Measurements from ENCODE around the gene EFNA1.
"Not testable (repeated sequence)": the region's sequence is repeated elsewhere in the genome, so short reads cannot be mapped to it uniquely, and the experiment has no call there.

The EFNA1 gene

DNA sequence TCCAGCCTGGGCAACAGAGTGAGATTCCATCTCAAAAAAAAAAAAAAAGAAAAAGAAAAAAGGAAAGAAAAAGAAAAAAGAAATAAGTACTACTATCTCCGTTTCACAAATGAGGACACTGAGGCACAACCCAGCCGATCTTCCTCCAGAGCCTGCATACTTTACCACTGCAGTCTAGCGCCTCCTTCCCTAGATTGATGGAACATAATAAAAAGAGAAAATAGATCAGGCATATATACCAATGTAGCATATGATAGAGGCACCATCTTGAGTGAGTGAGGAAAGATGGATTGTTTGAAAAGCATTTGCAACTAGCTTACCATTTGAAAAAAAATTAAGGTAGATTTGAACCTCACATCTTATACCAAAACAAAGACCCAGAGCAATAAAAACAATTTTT is 17.8 kb downstream of the EFNA1 start:
- no peak for DNase-seq
- H3K9me3 ChIP-seq: no peaks in the 10 kb centered on the region
- TF ChIP-seq, protein P1, sequence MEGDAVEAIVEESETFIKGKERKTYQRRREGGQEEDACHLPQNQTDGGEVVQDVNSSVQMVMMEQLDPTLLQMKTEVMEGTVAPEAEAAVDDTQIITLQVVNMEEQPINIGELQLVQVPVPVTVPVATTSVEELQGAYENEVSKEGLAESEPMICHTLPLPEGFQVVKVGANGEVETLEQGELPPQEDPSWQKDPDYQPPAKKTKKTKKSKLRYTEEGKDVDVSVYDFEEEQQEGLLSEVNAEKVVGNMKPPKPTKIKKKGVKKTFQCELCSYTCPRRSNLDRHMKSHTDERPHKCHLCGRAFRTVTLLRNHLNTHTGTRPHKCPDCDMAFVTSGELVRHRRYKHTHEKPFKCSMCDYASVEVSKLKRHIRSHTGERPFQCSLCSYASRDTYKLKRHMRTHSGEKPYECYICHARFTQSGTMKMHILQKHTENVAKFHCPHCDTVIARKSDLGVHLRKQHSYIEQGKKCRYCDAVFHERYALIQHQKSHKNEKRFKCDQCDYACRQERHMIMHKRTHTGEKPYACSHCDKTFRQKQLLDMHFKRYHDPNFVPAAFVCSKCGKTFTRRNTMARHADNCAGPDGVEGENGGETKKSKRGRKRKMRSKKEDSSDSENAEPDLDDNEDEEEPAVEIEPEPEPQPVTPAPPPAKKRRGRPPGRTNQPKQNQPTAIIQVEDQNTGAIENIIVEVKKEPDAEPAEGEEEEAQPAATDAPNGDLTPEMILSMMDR (IDR thresholded peaks at IDR 0.05; ENCODE audit: low read depth, low read length): no peak; the same call in 1 of the 2 replicates
- no peaks in the 10 kb centered on the region for H3K4me1 ChIP-seq
- no peak overlapping the region for H3K4me3 ChIP-seq (ENCODE audit: low read depth, low read length)
- peaks cover 5% of the 10 kb centered on the region; the same call in 1 of the 2 replicates for H3K27me3 ChIP-seq
- H3K36me3 ChIP-seq: no peaks in the 10 kb centered on the region

DNA sequence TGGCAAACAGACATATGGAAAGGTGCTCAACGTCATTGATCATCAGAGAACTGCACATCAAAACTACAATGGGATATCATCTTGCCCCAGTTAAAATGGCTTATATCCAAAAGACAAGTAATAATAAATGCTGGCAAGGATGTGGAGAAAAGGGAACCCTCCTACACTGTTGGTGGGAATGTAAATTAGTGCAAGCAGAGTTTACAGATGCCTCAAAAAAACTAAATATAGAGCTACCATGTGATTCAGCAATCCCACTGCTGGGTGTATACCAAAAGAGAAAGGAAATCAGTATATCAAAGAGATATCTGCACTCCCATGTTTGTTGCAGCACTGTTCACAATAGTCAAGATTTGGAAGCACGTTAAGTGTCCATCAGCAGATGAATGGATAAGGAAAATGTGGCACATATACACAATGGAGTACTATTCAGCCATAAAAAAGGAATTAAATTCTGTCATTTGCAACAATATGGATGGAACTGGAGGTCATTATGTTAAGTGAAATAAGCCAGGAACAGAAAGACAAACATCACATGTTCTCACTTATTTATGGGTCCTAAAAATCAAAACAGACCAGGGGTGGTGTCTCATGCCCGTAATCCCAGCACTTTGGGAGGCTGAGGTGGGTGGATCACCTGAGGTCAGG is 28.4 kb downstream of the EFNA1 start:
- not testable (repeated sequence) for H3K36me3 ChIP-seq; H3K27me3 ChIP-seq; H3K9me3 ChIP-seq; H3K4me3 ChIP-seq (ENCODE audit: low read depth, low read length); H3K4me1 ChIP-seq; DNase-seq

DNA sequence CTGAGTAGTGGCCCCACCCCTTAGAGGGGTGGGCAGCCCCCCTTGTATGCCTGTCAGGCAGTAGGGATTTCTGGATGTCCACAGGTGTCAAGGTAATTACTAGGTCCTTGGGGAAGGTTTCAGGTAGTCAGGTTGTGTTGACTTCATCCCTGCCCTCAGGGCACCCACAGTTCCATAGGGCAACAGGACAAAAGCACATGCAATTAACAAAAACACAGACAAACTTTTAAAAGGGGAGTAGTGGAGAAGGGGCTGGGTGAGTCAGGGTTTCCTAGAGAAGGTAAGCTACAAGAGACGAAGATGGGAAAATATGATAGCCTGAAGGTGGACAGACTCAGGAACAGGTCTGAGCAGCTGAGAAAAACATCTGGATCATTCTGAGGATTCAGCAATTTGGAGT is 31.3 kb downstream of the EFNA1 start:
- H3K36me3 ChIP-seq: no peaks in the 10 kb centered on the region
- 0 out of 2 replicates have a peak, but pooled peaks cover 4% of the 10 kb centered on the region for H3K9me3 ChIP-seq
- no peak overlapping the region for H3K4me3 ChIP-seq (ENCODE audit: low read depth, low read length)
- H3K4me1 ChIP-seq: no peaks in the 10 kb centered on the region
- TF ChIP-seq, protein P1 (IDR thresholded peaks at IDR 0.05; ENCODE audit: low read depth, low read length): no peak
- no peaks in the 10 kb centered on the region; the same call in 1 of the 2 replicates for H3K27me3 ChIP-seq
- DNase-seq: no peak

DNA sequence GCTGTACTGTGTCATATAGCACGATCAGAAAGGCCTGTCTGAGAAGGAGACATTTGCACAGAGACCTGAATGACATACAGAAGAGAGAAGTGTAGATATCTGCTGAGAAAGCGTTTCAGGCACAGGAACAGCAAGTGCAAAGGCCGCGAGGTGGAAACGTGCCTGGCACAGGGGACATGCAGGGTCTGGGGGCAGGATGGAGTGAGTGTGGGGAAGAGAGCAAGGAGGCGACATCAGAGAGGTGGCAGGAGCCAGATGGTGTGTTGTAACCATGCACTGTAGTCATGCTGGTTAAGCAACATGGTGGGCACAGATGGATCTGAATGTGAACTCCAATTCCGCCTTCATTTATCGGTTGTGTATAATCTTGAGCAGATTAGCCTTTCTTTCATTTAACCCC is 32.5 kb downstream of the EFNA1 start:
- H3K4me3 ChIP-seq (ENCODE audit: low read depth, low read length): no peak overlapping the region
- no peaks in the 10 kb centered on the region for H3K36me3 ChIP-seq
- H3K9me3 ChIP-seq: 0 out of 2 replicates have a peak, but pooled peaks cover 4% of the 10 kb centered on the region
- H3K4me1 ChIP-seq: no peaks in the 10 kb centered on the region
- DNase-seq: no peak
- TF ChIP-seq, protein P1 (IDR thresholded peaks at IDR 0.05; ENCODE audit: low read depth, low read length): no peak
- H3K27me3 ChIP-seq: no peaks in the 10 kb centered on the region

DNA sequence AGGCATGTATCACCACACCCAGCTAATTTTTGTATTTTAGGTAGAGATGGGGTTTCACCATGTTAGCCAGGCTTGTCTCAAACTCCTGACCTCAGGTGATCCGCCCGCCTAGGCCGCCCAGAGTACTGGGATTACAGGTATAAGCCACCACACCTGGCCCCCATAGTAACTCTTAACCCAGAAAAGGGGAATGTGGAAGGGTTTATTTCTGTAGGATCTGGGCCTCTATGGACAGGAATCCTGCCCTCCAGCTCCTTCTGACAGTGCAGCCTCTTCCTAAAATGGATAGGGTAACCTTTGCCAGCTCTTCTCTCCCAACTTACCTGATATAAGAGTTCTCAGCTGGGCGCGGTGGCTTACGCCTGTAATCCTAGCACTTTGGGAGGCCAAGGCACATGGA is 35.0 kb downstream of the EFNA1 start:
- H3K4me1 ChIP-seq; H3K36me3 ChIP-seq; DNase-seq; H3K27me3 ChIP-seq; H3K9me3 ChIP-seq; H3K4me3 ChIP-seq (ENCODE audit: low read depth, low read length): not testable (repeated sequence)

DNA sequence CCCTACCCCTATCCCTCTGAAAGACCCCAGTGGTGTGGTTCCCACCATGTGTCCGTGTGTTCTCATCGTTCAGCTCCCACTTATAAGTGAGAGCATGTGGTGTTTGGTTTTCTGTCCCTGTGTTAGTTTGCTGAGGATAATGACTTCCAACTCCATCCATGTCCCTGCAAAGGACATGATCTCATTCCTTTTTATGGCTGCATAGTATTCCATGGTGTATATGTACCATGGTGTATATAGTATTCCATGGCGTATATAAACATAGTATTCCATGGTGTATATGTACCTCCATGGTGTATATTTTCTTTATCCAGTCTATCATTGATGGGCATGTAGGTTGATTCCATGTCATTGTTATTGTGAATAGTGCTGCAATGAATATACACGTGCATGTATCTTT is 36.1 kb downstream of the EFNA1 start:
- H3K4me3 ChIP-seq (ENCODE audit: low read depth, low read length); H3K36me3 ChIP-seq; DNase-seq; H3K4me1 ChIP-seq; H3K27me3 ChIP-seq; H3K9me3 ChIP-seq: not testable (repeated sequence)

DNA sequence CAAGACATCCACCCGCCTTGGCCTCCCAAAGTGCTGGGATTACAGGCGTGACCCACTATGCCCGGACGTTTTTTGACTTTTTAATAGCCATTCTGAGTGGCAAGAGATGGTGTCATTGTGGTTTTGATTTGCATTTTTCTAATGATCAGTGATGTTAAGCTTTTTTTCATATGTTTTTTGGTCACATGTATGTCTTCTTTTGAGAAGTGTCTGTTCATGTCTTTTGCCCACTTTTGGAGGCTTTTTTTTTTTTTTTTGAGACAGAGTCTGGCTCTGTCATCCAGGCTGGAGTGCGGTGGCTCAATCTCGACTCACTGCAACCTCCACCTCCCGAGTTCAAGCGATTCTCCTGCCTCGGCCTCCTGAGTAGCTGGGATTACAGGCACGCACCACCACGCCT is 36.9 kb downstream of the EFNA1 start:
- not testable (repeated sequence) for DNase-seq; H3K4me1 ChIP-seq; H3K9me3 ChIP-seq; H3K36me3 ChIP-seq; H3K4me3 ChIP-seq (ENCODE audit: low read depth, low read length); H3K27me3 ChIP-seq

DNA sequence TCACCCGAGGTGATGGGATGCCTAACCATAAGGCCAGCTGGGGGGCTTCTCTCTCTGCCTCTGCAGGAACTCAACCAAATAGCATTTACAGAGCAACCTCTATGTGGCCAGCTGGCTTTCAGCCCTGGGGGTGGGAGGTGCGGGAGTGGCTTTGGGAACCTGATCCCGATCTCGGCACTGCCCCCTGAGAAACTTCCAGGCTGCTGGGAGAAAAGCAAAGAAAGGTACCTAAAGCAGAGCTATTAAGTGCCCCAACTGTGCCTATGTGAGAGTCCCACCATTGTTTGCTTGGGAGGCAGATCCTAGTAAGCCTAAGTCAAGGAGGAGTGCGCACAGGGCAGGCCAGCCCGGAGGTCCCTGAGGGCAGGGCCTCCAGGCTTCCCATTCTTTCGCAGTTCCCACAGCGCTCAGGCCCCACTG is 38.4 kb downstream of the EFNA1 start:
- H3K9me3 ChIP-seq: no peaks in the 10 kb centered on the region
- peaks cover 2% of the 10 kb centered on the region for H3K4me1 ChIP-seq
- no peaks in the 10 kb centered on the region for H3K27me3 ChIP-seq
- TF ChIP-seq, protein P1 (IDR thresholded peaks at IDR 0.05; ENCODE audit: low read depth, low read length): no peak
- H3K36me3 ChIP-seq: no peaks in the 10 kb centered on the region
- H3K4me3 ChIP-seq (ENCODE audit: low read depth, low read length): peak overlapping the region; percentile 42
- no peak for DNase-seq
